ENCODE data around the gene PRKG2.
"Not testable (repeated sequence)": the region's sequence is repeated elsewhere in the genome, so short reads cannot be mapped to it uniquely, and the experiment has no call there.

DNA sequence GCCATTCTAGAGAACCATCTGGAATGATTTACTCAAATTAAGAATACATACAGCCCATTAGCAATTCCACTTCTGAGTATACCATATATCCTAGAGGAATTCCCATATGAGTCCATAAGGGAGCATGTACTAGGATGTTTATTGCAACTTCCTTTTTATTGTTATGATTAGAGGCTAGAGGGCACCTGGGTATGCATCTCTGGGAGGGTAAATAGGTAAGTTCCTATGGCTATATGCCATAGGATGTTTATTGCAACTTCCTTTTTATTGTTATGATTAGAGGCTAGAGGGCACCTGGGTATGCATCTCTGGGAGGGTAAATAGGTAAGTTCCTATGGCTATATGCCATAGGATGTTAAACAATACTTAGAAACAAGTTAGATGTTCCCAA is 7.1 kb upstream of the PRKG2 start:
- TF ChIP-seq, protein P1, sequence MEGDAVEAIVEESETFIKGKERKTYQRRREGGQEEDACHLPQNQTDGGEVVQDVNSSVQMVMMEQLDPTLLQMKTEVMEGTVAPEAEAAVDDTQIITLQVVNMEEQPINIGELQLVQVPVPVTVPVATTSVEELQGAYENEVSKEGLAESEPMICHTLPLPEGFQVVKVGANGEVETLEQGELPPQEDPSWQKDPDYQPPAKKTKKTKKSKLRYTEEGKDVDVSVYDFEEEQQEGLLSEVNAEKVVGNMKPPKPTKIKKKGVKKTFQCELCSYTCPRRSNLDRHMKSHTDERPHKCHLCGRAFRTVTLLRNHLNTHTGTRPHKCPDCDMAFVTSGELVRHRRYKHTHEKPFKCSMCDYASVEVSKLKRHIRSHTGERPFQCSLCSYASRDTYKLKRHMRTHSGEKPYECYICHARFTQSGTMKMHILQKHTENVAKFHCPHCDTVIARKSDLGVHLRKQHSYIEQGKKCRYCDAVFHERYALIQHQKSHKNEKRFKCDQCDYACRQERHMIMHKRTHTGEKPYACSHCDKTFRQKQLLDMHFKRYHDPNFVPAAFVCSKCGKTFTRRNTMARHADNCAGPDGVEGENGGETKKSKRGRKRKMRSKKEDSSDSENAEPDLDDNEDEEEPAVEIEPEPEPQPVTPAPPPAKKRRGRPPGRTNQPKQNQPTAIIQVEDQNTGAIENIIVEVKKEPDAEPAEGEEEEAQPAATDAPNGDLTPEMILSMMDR (IDR thresholded peaks at IDR 0.05): not testable (repeated sequence)
- not testable (repeated sequence) for TF ChIP-seq POLR2AphosphoS5 (IDR thresholded peaks at IDR 0.05)
